ENCODE measurements around the gene EVI5L.

GRCh38 chr19:7902796-7903243 lies 72.8 kb downstream of the EVI5L start:
- no peak for TF ChIP-seq CTCF (IDR thresholded peaks at IDR 0.05; ENCODE audit: low read depth, low read length, poor library complexity, severe bottlenecking)
- no peak for TF ChIP-seq EZH2phosphoT487 (IDR thresholded peaks at IDR 0.05; ENCODE audit: borderline replicate concordance, low read length)
